Fibroblast of lung (primary cell): Measurements from ENCODE around the gene TMEM14C. TPM values are rescaled to one million over a fixed set of nuclear protein-coding genes. Genes with fewer than 3 reads are reported as not detected.

ENCODE experiments used
- DNase-seq, 2 donors: peaks; one replicate each; pipeline versions ENCODE4 v3.0.0 to v3.0.0-alpha.2; 2010; ENCODE audit warnings: low read depth in 2 of 2
- H2AFZ ChIP-seq: 2 replicates; pipeline ENCODE4 v1.5.1; 2012; ENCODE audit warnings: low read length, control low read depth, inconsistent platforms
- H3K27ac ChIP-seq: 2 replicates; pipeline ENCODE4 v1.5.1; 2011; ENCODE audit warnings: low read length, control low read depth; ENCODE audit not compliant: insufficient read depth
- H3K27me3 ChIP-seq: 2 replicates; pipeline ENCODE4 v1.5.1; 2011; ENCODE audit warnings: mild to moderate bottlenecking, low read length; ENCODE audit not compliant: control insufficient read depth, insufficient read depth
- H3K36me3 ChIP-seq: 2 replicates; pipeline ENCODE4 v1.5.1; 2011; ENCODE audit warnings: low read length; ENCODE audit not compliant: control insufficient read depth, insufficient read depth
- H3K4me1 ChIP-seq: 2 replicates; pipeline ENCODE4 v1.5.1; 2011; ENCODE audit warnings: low read length; ENCODE audit not compliant: control insufficient read depth, insufficient read depth; ENCODE audit errors: extremely low read depth
- H3K4me2 ChIP-seq: 2 replicates; pipeline ENCODE4 v1.5.1; 2011; ENCODE audit warnings: low read length, control low read depth; ENCODE audit not compliant: insufficient read depth; ENCODE audit errors: extremely low read depth
- H3K4me3 ChIP-seq, 4 experiments: fragments of 200-600 bp in 1 of 4; sonication (generic) in 1 of 4; replicated peaks in 1 of 4; 2 replicates each; pipeline ENCODE4 v1.5.1; 2011 to 2016; ENCODE audit warnings: low read length in 4 of 4, low read depth in 3 of 4, mild to moderate bottlenecking in 3 of 4, control low read depth in 2 of 4, inconsistent platforms in 1 of 4, mixed read lengths in 1 of 4; ENCODE audit not compliant: insufficient read depth in 1 of 4; ENCODE audit errors: control extremely low read depth in 1 of 4
- H3K79me2 ChIP-seq: 2 replicates; pipeline ENCODE4 v1.5.1; 2012; ENCODE audit warnings: mild to moderate bottlenecking, low read length, inconsistent platforms; ENCODE audit not compliant: control insufficient read depth, insufficient read depth
- H3K9ac ChIP-seq: 2 replicates; pipeline ENCODE4 v1.5.1; 2011; ENCODE audit warnings: mild to moderate bottlenecking, low read length, control low read depth; ENCODE audit not compliant: insufficient read depth
- H3K9me3 ChIP-seq: 2 replicates; pipeline ENCODE4 v1.5.1; 2012; ENCODE audit warnings: low read depth, low read length; ENCODE audit not compliant: control insufficient read depth, insufficient read depth
- H4K20me1 ChIP-seq: 2 replicates; pipeline ENCODE4 v1.5.1; 2011; ENCODE audit warnings: low read length; ENCODE audit not compliant: control insufficient read depth, insufficient read depth; ENCODE audit errors: extremely low read depth
- EZH2 ChIP-seq: IDR thresholded peaks from 2 replicates; pipeline ENCODE4 v1.5.1; 2012; ENCODE audit warnings: low read length, control low read depth, mild to moderate bottlenecking; ENCODE audit errors: missing control alignments
- polyA plus RNA-seq, 2 donors: library from polyadenylated mRNA; depleted of rRNA in 1 of 2; stranded (reverse) in 1 of 2; unstranded in 1 of 2; fragments of >200 nt; gene quantifications; 2 replicates each; pipeline ENCODE4 v1.2.1, GENCODE V29; 2011 to 2012; ENCODE audit warnings: missing spikeins in 1 of 2
- total RNA-seq: library from RNA; depleted of rRNA; stranded (reverse); fragments of >200 nt; gene quantifications from 2 replicates; pipeline ENCODE4 v1.2.1, GENCODE V29; 2014
- TF ChIP-seq, protein P1 (sequence below), 2 donors: IDR thresholded peaks in 1 of 2; conservative IDR thresholded peaks in 1 of 2; 1 replicate in 1 of 2; 2 replicates in 1 of 2; pipeline ENCODE4 v1.5.1; 2011 to 2012; ENCODE audit warnings: low read length in 2 of 2, control low read depth in 1 of 2, inconsistent platforms in 1 of 2, low read depth in 1 of 2, mild to moderate bottlenecking in 1 of 2

Gene TMEM14C
- total and polyA plus RNA-seq, 2 donors (not counting 1 experiment from before 2014, with no cell fraction given) = 123 to 246 TPM

GRCh38 chr6:10745116-10745515 lies 22.2 kb downstream of the TMEM14C start:
- H4K20me1 ChIP-seq = no peaks in the 10 kb centered on the region
- no peaks in the 10 kb centered on the region for H3K9me3 ChIP-seq
- no peaks in the 10 kb centered on the region for H3K36me3 ChIP-seq
- H3K9ac ChIP-seq = no peak overlapping the region
- no peak for DNase-seq
- no peak overlapping the region for H3K4me2 ChIP-seq
- H3K27me3 ChIP-seq = no peaks in the 10 kb centered on the region
- H2AFZ ChIP-seq = no peak overlapping the region
- H3K79me2 ChIP-seq = peaks cover 20% of the 10 kb centered on the region
- H3K4me1 ChIP-seq = no peaks in the 10 kb centered on the region
- TF ChIP-seq, protein P1, sequence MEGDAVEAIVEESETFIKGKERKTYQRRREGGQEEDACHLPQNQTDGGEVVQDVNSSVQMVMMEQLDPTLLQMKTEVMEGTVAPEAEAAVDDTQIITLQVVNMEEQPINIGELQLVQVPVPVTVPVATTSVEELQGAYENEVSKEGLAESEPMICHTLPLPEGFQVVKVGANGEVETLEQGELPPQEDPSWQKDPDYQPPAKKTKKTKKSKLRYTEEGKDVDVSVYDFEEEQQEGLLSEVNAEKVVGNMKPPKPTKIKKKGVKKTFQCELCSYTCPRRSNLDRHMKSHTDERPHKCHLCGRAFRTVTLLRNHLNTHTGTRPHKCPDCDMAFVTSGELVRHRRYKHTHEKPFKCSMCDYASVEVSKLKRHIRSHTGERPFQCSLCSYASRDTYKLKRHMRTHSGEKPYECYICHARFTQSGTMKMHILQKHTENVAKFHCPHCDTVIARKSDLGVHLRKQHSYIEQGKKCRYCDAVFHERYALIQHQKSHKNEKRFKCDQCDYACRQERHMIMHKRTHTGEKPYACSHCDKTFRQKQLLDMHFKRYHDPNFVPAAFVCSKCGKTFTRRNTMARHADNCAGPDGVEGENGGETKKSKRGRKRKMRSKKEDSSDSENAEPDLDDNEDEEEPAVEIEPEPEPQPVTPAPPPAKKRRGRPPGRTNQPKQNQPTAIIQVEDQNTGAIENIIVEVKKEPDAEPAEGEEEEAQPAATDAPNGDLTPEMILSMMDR (conservative IDR thresholded peaks at IDR 0.05 in 1 of 2, IDR thresholded peaks at IDR 0.05 in 1 of 2; ENCODE audit: low read depth in 1 of 2, low read length in 2 of 2) = no peak
- no peak overlapping the region for H3K4me3 ChIP-seq
- H3K27ac ChIP-seq = no peak overlapping the region

- Histone ChIP-seq H3K4me1 (no peaks in the 10 kb centered on the region), H4K20me1 (no peaks in the 10 kb centered on the region), H3K79me2 (peaks cover 24% of the 10 kb centered on the region), H3K4me3 (peak overlapping the region; percentile 58 to 85 (median 69)), H3K27ac (peak overlapping the region; percentile 60), H3K9ac (no peak overlapping the region), H3K4me2 (peak overlapping the region; percentile 91), H3K27me3 (no peaks in the 10 kb centered on the region), H3K9me3 (no peaks in the 10 kb centered on the region), H2AFZ (peak overlapping the region; percentile 81), H3K36me3 (peaks cover 3% of the 10 kb centered on the region)
- TF ChIP-seq, protein P1 (conservative IDR thresholded peaks at IDR 0.05 in 1 of 2, IDR thresholded peaks at IDR 0.05 in 1 of 2; ENCODE audit: low read depth in 1 of 2, low read length in 2 of 2) = no peak
- TF ChIP-seq EZH2 = no peak
- no peak for DNase-seq
Observed at GRCh38 chr6:10746915-10747250, 24.0 kb downstream of the TMEM14C start.

DNA sequence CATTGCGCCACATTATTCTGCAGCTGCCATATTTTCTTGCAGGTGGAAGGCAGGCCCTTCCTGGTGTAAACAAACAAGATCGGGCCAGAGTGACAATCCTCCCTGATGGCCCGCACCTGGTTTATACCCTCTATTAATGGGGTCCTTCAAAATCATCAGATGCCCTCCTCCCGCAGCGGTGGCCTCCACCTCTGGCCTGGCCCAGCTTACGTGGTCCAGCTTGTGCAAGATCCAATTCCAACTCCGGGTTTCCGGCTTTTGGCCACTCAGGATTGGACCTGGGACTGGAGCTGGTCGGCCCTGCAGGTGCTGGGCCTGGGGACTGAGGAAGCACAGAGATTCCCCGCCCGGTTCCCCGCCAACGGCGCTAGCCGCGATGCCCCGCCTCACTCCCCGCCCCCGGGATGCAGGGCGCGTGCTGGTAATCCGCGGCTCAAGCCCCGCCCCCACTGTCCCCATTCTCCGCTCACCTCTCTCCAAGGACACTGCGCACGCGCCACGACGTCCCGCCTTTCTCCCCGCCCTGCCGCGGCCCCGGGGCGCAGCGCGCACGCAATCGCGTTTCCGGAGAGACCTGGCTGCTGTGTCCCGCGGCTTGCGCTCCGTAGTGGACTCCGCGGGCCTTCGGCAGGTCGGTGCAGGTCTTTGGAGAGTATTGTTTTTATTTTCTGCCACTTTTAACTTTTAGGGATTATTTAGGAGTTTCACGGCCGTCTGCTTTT lies 24.5 kb downstream of the TMEM14C start, which contains the start of gene TMEM14B:
TMEM14B (plus strand) TSS at position 555 of the 722 bp plus-strand sequence. CDS start 1,441 bp downstream, outside the sequence.
- H3K79me2 ChIP-seq = peaks cover 24% of the 10 kb centered on the region
- peak within 1 kb of the TSS; percentile 67 to 85 (median 82) for H3K4me3 ChIP-seq
- DNase-seq = peak; percentile 91 to 96

More for the DNA sequence above, 24.5 kb downstream of the TMEM14C start, which contains the start of gene TMEM14B:
- H3K9ac ChIP-seq = peak within 1 kb of the TSS; percentile 66
- H3K36me3 ChIP-seq = peaks cover 3% of the 10 kb centered on the region
- H3K9me3 ChIP-seq = no peaks in the 10 kb centered on the region
- peak within 1 kb of the TSS; percentile 81 for H2AFZ ChIP-seq
- H3K27ac ChIP-seq = peak within 1 kb of the TSS; percentile 60
- TF ChIP-seq, protein P1 (conservative IDR thresholded peaks at IDR 0.05 in 1 of 2, IDR thresholded peaks at IDR 0.05 in 1 of 2; ENCODE audit: low read depth in 1 of 2, low read length in 2 of 2) = no peak
- TF ChIP-seq EZH2 = no peak
- H4K20me1 ChIP-seq = no peaks in the 10 kb centered on the region
- H3K4me2 ChIP-seq = peak within 1 kb of the TSS; percentile 91
- no peaks in the 10 kb centered on the region for H3K4me1 ChIP-seq
- H3K27me3 ChIP-seq = no peaks in the 10 kb centered on the region
